GM23248 (cell line): ENCODE measurements around the gene XYLB.

Experiments used
- EZH2 ChIP-seq: fragments of 200-600 bp; sonication (generic); IDR thresholded peaks from 2 replicates; pipeline ENCODE4 v1.6.1; 2018; ENCODE audit warnings: antibody characterized with exemption, mild to moderate bottlenecking; ENCODE audit not compliant: insufficient read depth, poor library complexity, severe bottlenecking
- EZH2phosphoT487 ChIP-seq: fragments of 200-600 bp; sonication (generic); IDR thresholded peaks from 2 replicates; pipeline ENCODE4 v1.6.1; 2018; ENCODE audit warnings: antibody characterized with exemption, moderate library complexity, mild to moderate bottlenecking, low read depth; ENCODE audit not compliant: insufficient read depth

DNA sequence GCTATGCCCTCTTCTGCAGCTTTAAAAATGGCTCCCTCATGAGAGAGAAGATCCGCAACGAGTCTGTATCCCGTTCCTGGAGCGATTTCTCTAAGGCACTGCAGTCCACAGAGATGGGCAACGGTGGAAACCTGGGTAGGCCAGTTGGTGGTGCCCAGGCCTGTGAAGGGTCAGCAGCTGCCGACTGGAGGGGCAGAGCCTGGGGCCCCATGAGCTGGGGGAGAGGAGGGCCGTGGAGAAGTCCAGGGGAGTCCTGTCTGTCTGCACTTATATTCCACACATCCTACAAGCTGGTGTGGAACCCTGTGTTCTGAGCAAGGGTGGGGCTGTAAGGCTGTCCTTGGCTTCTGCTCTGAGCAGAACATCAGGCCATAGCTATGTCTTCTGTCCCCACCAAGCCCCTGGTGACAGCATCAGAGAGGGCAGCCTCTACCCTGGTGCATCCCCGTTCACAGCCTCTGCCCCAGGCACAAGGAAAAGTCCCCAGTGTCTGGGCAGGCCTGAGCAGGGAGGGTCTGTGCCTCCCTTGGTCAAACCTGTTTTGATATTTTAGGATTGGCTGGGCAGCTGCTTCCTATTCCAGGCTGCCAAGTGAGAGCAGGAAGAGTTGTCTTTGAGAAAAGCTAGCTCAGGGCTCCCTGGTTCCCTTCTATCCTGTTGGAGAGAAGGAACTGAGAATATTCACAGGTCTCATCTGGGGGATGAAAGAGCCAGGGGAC lies 29.7 kb downstream of the XYLB start:
- no peak for TF ChIP-seq EZH2phosphoT487
- TF ChIP-seq EZH2: no peak
